T-cell (primary cell): ENCODE data around the gene MRPL12. TPM values are rescaled to one million over a fixed set of nuclear protein-coding genes. Genes with fewer than 3 reads are reported as not detected.

Experiments used
- ATAC-seq, 4 experiments: fragments of 200-7000 bp in 3 of 4; fragments of 150-1000 bp in 1 of 4; cut with Tn5 transposase; replicated peaks in 1 of 4; 1 replicate in 3 of 4; 2 replicates in 1 of 4; pipeline ENCODE4 v1.10.0; 2021; ENCODE audit warnings: moderate library complexity in 3 of 4, mild to moderate bottlenecking in 2 of 4, moderate number of reproducible peaks in 1 of 4
- CTCF ChIA-PET, 2 donors: fragments of 300-600 bp; sonication (Branson Sonifier 250); formaldehyde crosslinking; loops; one replicate each; lab custom pipeline; 2022; ENCODE audit warnings: antibody characterized with exemption in 2 of 2; lab: Charles Lee
- POLR2A ChIA-PET, 2 donors: fragments of 300-600 bp; sonication (Branson Sonifier 250); formaldehyde crosslinking; loops; one replicate each; lab custom pipeline; 2022; ENCODE audit warnings: antibody characterized with exemption in 2 of 2; lab: Charles Lee
- DNase-seq, 35 experiments: peaks; one replicate each; pipeline versions ENCODE4 v3.0.0 to v3.0.0-alpha.2; 2013 to 2023
- H3K27ac ChIP-seq: one replicate; pipeline ENCODE4 v1.5.1; 2013; ENCODE audit warnings: low read length
- H3K27me3 ChIP-seq, 2 experiments: replicated peaks in 1 of 2; 1 replicate in 1 of 2; 2 replicates in 1 of 2; pipeline versions ENCODE4 v1.6.1 to v1.7.0; 2013; ENCODE audit warnings: low read length in 1 of 2, mixed read lengths in 1 of 2; ENCODE audit not compliant: control insufficient read depth in 2 of 2, insufficient read depth in 2 of 2; ENCODE audit errors: extremely low read depth in 1 of 2
- H3K36me3 ChIP-seq, 2 donors: 1 replicate in 1 of 2; 2 replicates in 1 of 2; pipeline versions ENCODE4 v1.6.1 to v1.7.0; 2013; ENCODE audit warnings: low read length in 1 of 2; ENCODE audit not compliant: control insufficient read depth in 2 of 2, insufficient read depth in 1 of 2; ENCODE audit errors: extremely low read depth in 1 of 2
- H3K4me1 ChIP-seq, 2 experiments: 1 replicate in 1 of 2; 2 replicates in 1 of 2; pipeline versions ENCODE4 v1.6.1 to v1.7.0; 2013; ENCODE audit warnings: low read length in 2 of 2, mixed read lengths in 1 of 2; ENCODE audit not compliant: insufficient read depth in 2 of 2, control insufficient read depth in 1 of 2; ENCODE audit errors: extremely low read depth in 1 of 2
- H3K4me3 ChIP-seq, 2 donors: 1 replicate in 1 of 2; 2 replicates in 1 of 2; pipeline versions ENCODE4 v1.5.1 to v1.7.0; 2013; ENCODE audit warnings: mild to moderate bottlenecking in 2 of 2, low read length in 1 of 2, moderate library complexity in 1 of 2; ENCODE audit not compliant: control insufficient read depth in 1 of 2; ENCODE audit errors: extremely low read depth in 1 of 2
- H3K9me3 ChIP-seq: 2 replicates; pipeline ENCODE4 v1.7.0; 2013
- H3K27ac Mint-ChIP-seq, 2 donors: one replicate each; pipeline ENCODE4 v1.8.0; 2020 to 2021; ENCODE audit warnings: mild to moderate bottlenecking in 2 of 2, mixed read lengths in 2 of 2
- H3K27me3 Mint-ChIP-seq, 2 donors: one replicate each; pipeline ENCODE4 v1.8.0; 2021 to 2022; ENCODE audit warnings: mixed read lengths in 2 of 2
- H3K36me3 Mint-ChIP-seq: one replicate; pipeline ENCODE4 v1.8.0; 2021; ENCODE audit warnings: mixed read lengths
- H3K4me1 Mint-ChIP-seq, 3 donors: one replicate each; pipeline ENCODE4 v1.8.0; 2020 to 2022; ENCODE audit warnings: mixed read lengths in 3 of 3, mild to moderate bottlenecking in 1 of 3
- H3K4me3 Mint-ChIP-seq, 3 donors: one replicate each; pipeline ENCODE4 v1.8.0; 2020 to 2022; ENCODE audit warnings: mild to moderate bottlenecking in 3 of 3, mixed read lengths in 3 of 3, moderate library complexity in 3 of 3
- H3K9me3 Mint-ChIP-seq, 3 donors: one replicate each; pipeline ENCODE4 v1.8.0; 2020 to 2022; ENCODE audit warnings: mixed read lengths in 3 of 3
- WGBS: methylation state at CpG from one replicate; pipeline ENCODE4 v1.1.5; 2013; ENCODE audit warnings: missing lambda C conversion rate; ENCODE audit not compliant: insufficient coverage; 5-methylcytosine and 5-hydroxymethylcytosine counted together
- total RNA-seq, 35 experiments: library from RNA in 6 of 35; stranded (reverse) in 6 of 35; fragments of 120-200 nt in 1 of 35; gene quantifications; one replicate each; pipeline versions ENCODE4 v1.2.1 to v1.2.4 and lab custom pipeline; 2013 to 2026

MRPL12 gene
- total RNA-seq, 5 donors from 2014 or later (not counting 1 experiment from before 2014, with no cell fraction given), result 18.5 to 33.5 (median 31.4) TPM

GRCh38 chr17:81701288-81702071 is 1.7 kb upstream of the MRPL12 start:
- peak in 1 of 35 experiments; percentile 35 for DNase-seq
- Histone ChIP-seq H3K36me3 (peaks cover 17 to 51% of the 10 kb centered on the region in 2 donors), H3K27ac (peak overlapping the region; percentile 85), H3K9me3 (no peaks in the 10 kb centered on the region), H3K27me3 (no peaks in the 10 kb centered on the region), H3K4me1 (peaks cover 9 to 35% of the 10 kb centered on the region in 2 experiments), H3K4me3 (no peak overlapping the region)
- WGBS, result 81% methylated on average over 13 of the region's 23 CpGs
- ATAC-seq, result no peak
- Mint-ChIP-seq H3K27ac (no peak overlapping the region), H3K27me3 (no peaks in the 10 kb centered on the region), H3K4me3 (peak overlapping the region; percentile 54 to 91 (median 87)), H3K36me3 (peaks cover 36% of the 10 kb centered on the region), H3K4me1 (peaks cover 21 to 33% (median 29%) of the 10 kb centered on the region in 3 donors), H3K9me3 (no peaks in the 10 kb centered on the region)
- ChIA-PET CTCF (no interaction called here), POLR2A (no interaction called here)

- no peaks in the 10 kb centered on the region for H3K9me3 Mint-ChIP-seq
- H3K4me3 ChIP-seq, result peak overlapping the region; percentile 85 to 88
- H3K27ac Mint-ChIP-seq, result peak overlapping the region; percentile 19 to 64
- H3K9me3 ChIP-seq, result no peaks in the 10 kb centered on the region
- peaks cover 9 to 35% of the 10 kb centered on the region in 2 experiments for H3K4me1 ChIP-seq
- peaks cover 18 to 38% of the 10 kb centered on the region in 2 donors for H3K36me3 ChIP-seq
- peak in 2 of 35 experiments; percentile 13 to 52 for DNase-seq
- CTCF ChIA-PET, result no interaction called here
- POLR2A ChIA-PET, result no interaction called here
- no peaks in the 10 kb centered on the region for H3K27me3 Mint-ChIP-seq
- WGBS, result 36% methylated on average over 20 of the region's 27 CpGs
- peaks cover 21 to 33% (median 27%) of the 10 kb centered on the region in 3 donors for H3K4me1 Mint-ChIP-seq
- H3K27ac ChIP-seq, result peak overlapping the region; percentile 45
- peaks cover 22% of the 10 kb centered on the region for H3K36me3 Mint-ChIP-seq
- peak in 3 of 4 experiments; percentile 3 to 17 (median 3) for ATAC-seq
- H3K27me3 ChIP-seq, result no peaks in the 10 kb centered on the region
- peak overlapping the region; percentile 79 to 91 (median 87) for H3K4me3 Mint-ChIP-seq
These were observed 834 bp downstream of the MRPL12 start for GRCh38 chr17:81703747-81704654.

- H3K4me3 ChIP-seq, result no peak overlapping the region
- ATAC-seq (no peak), DNase-seq (no peak)
- no peak overlapping the region for H3K27ac ChIP-seq
- Mint-ChIP-seq H3K4me3 (peak overlapping the region in 2 of 3 donors; percentile 34 to 43), H3K27me3 (no peaks in the 10 kb centered on the region), H3K36me3 (peaks cover 19% of the 10 kb centered on the region), H3K4me1 (peaks cover 22 to 39% (median 31%) of the 10 kb centered on the region in 3 donors), H3K27ac (no peak overlapping the region), H3K9me3 (no peaks in the 10 kb centered on the region)
- no peaks in the 10 kb centered on the region for H3K9me3 ChIP-seq
- H3K36me3 ChIP-seq, result peaks cover 18 to 30% of the 10 kb centered on the region in 2 donors
- H3K4me1 ChIP-seq, result peaks cover 9 to 44% of the 10 kb centered on the region in 2 experiments
- no peaks in the 10 kb centered on the region for H3K27me3 ChIP-seq
- ChIA-PET POLR2A (no interaction called here), CTCF (no interaction called here)
- 89% methylated on average over 21 of the region's 30 CpGs for WGBS
These were observed 2.5 kb downstream of the MRPL12 start for GRCh38 chr17:81705518-81706231.

- WGBS, result 98% methylated on average over 16 of the region's 17 CpGs
- Histone ChIP-seq H3K36me3 (peaks cover 14 to 24% of the 10 kb centered on the region in 2 donors), H3K9me3 (no peaks in the 10 kb centered on the region), H3K27ac (no peak overlapping the region), H3K27me3 (peaks cover 0 to 3% of the 10 kb centered on the region in 2 experiments), H3K4me3 (no peak overlapping the region), H3K4me1 (peaks cover 15 to 44% of the 10 kb centered on the region in 2 experiments)
- Mint-ChIP-seq H3K27me3 (no peaks in the 10 kb centered on the region), H3K4me1 (peaks cover 22 to 39% (median 31%) of the 10 kb centered on the region in 3 donors), H3K27ac (no peak overlapping the region), H3K9me3 (no peaks in the 10 kb centered on the region), H3K4me3 (peak overlapping the region in 1 of 3 donors; percentile 17), H3K36me3 (peaks cover 15% of the 10 kb centered on the region)
- ChIA-PET POLR2A (no interaction called here), CTCF (no interaction called here)
- no peak for ATAC-seq
- DNase-seq, result no peak
These were observed 3.1 kb downstream of the MRPL12 start for GRCh38 chr17:81706232-81706611.

- DNase-seq, result no peak
- H3K4me3 ChIP-seq, result no peak overlapping the region
- no peaks in the 10 kb centered on the region for H3K9me3 Mint-ChIP-seq
- H3K27me3 Mint-ChIP-seq, result no peaks in the 10 kb centered on the region
- peaks cover 13 to 19% of the 10 kb centered on the region in 2 donors for H3K36me3 ChIP-seq
- no peak overlapping the region for H3K4me3 Mint-ChIP-seq
- WGBS, result 92% methylated on average over 52 of the region's 54 CpGs
- H3K4me1 ChIP-seq, result peaks cover 14 to 41% of the 10 kb centered on the region in 2 experiments
- H3K27ac Mint-ChIP-seq, result no peak overlapping the region
- no peak overlapping the region for H3K27ac ChIP-seq
- peaks cover 0 to 3% of the 10 kb centered on the region in 2 experiments for H3K27me3 ChIP-seq
- CTCF ChIA-PET, result no interaction called here
- H3K4me1 Mint-ChIP-seq, result peaks cover 16 to 38% (median 29%) of the 10 kb centered on the region in 3 donors
- peaks cover 15% of the 10 kb centered on the region for H3K36me3 Mint-ChIP-seq
- ATAC-seq, result no peak
- POLR2A ChIA-PET, result interaction anchor here in 1 of 2 donors (0.6 kb wide), 1 partner anchor 189 kb away, joined by 5 read pairs; no protein-coding TSS in a partner anchor
- no peaks in the 10 kb centered on the region for H3K9me3 ChIP-seq
These were observed 3.8 kb downstream of the MRPL12 start for GRCh38 chr17:81706757-81707624.
